Subcutaneous adipose tissue (tissue), 4 donors: ENCODE results near the gene HTR6. TPM values are rescaled to one million over a fixed set of nuclear protein-coding genes. Genes with fewer than 3 reads are reported as not detected.

Experiments
- total RNA-seq, 4 donors: library from RNA; depleted of rRNA; stranded (reverse); fragments of >200 nt; gene quantifications; one replicate each; pipeline ENCODE4 v1.1.0, GENCODE V29; 2016
- TF ChIP-seq, protein P1 (sequence below): fragments of 450-650 bp; IDR thresholded peaks from one replicate; pipeline ENCODE4 v1.5.1; 2016; ENCODE audit warnings: low read depth, mild to moderate bottlenecking, control low read depth, antibody characterized with exemption, moderate library complexity

The HTR6 gene
- total RNA-seq, 4 donors from 2014 or later, result not detected

DNA sequence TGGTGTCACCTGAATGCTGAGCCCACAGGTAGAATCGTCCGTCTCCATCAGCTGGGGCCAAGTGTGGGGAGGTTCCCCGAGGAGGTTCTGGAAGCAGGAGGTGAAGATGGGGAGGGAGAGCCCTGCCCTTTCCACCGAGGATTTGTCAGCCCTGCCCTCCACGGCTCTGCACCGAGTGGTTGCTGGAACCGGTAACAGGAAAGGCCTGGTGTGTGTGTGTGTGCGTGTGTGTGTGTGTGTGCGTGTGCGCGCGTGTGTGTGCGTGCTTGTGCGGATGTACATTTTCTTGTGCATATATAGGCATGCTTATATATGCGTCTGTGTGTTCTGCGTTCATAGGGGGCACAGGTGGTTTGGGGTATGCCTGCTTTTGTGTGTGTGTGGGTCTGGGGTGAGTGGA, 17.0 kb upstream of the HTR6 start:
- TF ChIP-seq, protein P1, sequence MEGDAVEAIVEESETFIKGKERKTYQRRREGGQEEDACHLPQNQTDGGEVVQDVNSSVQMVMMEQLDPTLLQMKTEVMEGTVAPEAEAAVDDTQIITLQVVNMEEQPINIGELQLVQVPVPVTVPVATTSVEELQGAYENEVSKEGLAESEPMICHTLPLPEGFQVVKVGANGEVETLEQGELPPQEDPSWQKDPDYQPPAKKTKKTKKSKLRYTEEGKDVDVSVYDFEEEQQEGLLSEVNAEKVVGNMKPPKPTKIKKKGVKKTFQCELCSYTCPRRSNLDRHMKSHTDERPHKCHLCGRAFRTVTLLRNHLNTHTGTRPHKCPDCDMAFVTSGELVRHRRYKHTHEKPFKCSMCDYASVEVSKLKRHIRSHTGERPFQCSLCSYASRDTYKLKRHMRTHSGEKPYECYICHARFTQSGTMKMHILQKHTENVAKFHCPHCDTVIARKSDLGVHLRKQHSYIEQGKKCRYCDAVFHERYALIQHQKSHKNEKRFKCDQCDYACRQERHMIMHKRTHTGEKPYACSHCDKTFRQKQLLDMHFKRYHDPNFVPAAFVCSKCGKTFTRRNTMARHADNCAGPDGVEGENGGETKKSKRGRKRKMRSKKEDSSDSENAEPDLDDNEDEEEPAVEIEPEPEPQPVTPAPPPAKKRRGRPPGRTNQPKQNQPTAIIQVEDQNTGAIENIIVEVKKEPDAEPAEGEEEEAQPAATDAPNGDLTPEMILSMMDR, result no peak

- TF ChIP-seq, protein P1, result no peak
These were observed 16.4 kb upstream of the HTR6 start for GRCh38 chr1:19648239-19648638.

GRCh38 chr1:19648689-19649088, 16.0 kb upstream of the HTR6 start:
- TF ChIP-seq, protein P1, result no peak

DNA sequence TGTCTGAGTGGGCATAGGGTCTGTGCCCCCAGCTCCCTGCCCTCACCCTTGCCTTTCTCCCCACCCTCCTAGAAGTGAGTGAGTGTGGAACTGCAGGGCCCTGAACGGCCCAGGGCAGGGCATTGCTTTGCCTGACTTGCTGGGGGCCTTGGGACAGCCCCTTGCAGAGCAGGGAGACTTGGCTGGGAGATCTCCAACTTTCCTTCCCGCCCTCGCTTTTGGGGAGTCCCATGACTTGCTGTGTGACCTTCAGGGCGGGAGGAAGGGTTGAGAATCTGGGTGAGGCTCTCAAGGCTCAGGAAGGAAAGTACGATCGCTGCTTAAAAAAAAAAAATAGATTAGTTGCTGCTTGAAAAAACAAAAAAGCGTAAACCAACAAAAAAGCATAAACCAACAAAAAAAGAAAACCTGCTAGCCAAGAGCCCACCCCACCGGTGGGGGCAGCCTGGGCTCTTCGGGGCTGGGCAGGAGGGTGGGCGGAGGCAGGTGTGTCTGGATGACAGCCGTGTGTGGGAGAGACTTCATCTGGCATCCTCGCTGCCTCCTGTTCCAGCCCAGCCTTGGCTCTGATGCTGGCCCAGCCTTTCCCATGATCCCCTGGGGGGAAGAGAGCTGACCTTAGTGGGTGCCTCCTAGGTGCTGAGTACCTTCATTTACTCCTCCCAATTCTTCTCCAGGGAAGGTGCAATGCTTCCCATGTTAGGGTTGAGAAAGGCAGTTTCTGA, 14.1 kb upstream of the HTR6 start:
- TF ChIP-seq, protein P1, result no peak

- TF ChIP-seq, protein P1, result no peak
These were observed 13.4 kb upstream of the HTR6 start for GRCh38 chr1:19651141-19651737.

DNA sequence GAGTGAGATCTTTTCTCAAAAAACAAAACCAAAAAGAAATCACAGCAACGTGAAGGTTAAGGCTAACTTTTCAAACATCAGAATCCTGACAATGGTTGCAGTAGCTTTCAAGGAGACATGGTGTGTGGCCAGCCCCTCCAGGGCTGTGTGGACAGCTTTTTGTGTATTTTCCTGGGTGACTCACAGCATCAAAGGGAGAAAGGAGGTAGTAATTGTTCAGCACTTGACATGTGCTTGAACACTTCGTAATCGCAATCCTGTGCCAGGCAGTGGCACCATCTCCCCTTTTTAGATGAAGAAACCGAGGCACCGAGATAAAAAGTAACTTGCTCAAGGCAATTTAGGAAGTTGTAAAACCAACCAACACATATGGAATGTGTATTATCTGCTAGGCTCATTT, 10.3 kb upstream of the HTR6 start:
- TF ChIP-seq, protein P1, result no peak

DNA sequence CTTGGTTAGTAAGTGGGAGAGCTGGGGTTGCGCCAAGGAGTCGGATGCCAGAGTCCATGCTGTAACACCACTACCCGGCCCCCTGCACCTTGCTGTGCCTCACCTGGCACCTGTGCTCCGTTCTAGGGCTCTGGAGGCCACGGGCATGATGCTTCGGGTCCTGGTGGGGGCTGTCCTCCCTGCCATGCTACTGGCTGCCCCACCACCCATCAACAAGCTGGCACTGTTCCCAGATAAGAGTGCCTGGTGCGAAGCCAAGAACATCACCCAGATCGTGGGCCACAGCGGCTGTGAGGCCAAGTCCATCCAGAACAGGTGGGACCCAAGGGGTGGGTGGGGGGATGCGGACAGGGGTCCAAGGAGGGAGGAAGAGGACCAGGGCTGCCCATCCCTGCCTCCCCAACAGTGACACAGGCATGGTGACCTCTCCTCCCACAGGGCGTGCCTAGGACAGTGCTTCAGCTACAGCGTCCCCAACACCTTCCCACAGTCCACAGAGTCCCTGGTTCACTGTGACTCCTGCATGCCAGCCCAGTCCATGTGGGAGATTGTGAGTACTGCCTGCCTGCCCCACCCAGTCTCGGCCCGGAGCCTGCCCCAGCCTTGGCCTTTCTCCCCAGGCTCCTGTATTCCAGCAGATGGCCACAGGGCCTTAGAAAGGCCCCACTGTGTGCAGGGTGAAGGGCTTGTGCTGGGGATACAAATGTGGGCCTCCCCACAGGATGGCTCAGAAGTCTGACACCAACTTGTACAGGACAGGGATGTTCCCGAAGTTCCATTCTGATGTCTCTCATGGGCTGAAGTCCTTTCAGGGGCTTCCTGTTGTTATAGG, 9.6 kb upstream of the HTR6 start:
- TF ChIP-seq, protein P1, result no peak
